SK-N-MC (cell line): ENCODE data around the gene PTCRA.

ENCODE experiments used
- EZH2 ChIP-seq: fragments of 200-600 bp; sonication (generic); IDR thresholded peaks from one replicate; pipeline ENCODE4 v1.6.1; 2017; ENCODE audit warnings: antibody characterized with exemption
- FOXP2 ChIP-seq: optimal IDR thresholded peaks from 2 replicates; pipeline ENCODE3; 2011; ENCODE audit warnings: mild to moderate bottlenecking, moderate library complexity; ENCODE audit not compliant: insufficient read depth; ENCODE audit errors: extremely low read length, control extremely low read depth
- POLR2AphosphoS5 ChIP-seq: IDR thresholded peaks from 2 replicates; pipeline ENCODE4 v1.6.1; 2012; ENCODE audit warnings: mild to moderate bottlenecking, low read depth, low read length, borderline replicate concordance

DNA sequence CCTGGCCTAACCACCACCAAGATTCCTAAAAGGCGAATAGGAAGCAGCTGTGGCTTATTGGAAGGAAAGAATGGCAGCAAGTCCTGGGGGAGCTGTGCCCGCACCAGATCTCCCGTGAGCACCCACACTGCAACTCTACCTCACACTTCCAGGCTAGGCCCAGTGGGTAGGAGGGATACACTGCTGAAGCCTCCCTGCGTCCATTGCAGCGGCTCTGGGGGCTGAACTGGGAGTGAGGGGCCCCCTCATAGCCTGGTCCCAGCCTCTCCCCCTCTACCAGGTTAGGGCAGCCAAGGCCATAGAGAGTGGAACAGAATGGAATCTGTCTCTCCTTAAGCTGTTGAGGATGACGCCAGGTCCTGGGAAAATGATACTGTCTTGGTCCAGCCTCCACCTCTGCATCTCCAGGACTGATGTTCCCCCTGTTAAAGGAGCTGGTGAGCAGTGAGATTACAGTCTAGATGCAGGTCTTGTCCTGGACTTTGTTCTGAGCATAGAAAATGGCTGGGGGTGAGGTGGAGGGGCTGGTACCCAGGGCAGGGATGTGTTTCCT is 24.7 kb downstream of the PTCRA start:
- TF ChIP-seq EZH2 = no peak
- TF ChIP-seq POLR2AphosphoS5 = no peak
- TF ChIP-seq FOXP2 = no peak
